ENCODE data around the gene CHKB.
"Not testable (repeated sequence)": the region's sequence is repeated elsewhere in the genome, so short reads cannot be mapped to it uniquely, and the experiment has no call there.

Gene CHKB

GRCh38 chr22:50612528-50613221 lies 30.0 kb upstream of the CHKB start:
- no peak for DNase-seq (ENCODE audit: low read depth in 2 of 2)

- DNase-seq (ENCODE audit: low read depth in 2 of 2): no peak
Measured at GRCh38 chr22:50612168-50612527, 29.5 kb upstream of the CHKB start.

GRCh38 chr22:50611341-50612060 lies 28.9 kb upstream of the CHKB start:
- no peak for DNase-seq (ENCODE audit: low read depth in 2 of 2)

DNA sequence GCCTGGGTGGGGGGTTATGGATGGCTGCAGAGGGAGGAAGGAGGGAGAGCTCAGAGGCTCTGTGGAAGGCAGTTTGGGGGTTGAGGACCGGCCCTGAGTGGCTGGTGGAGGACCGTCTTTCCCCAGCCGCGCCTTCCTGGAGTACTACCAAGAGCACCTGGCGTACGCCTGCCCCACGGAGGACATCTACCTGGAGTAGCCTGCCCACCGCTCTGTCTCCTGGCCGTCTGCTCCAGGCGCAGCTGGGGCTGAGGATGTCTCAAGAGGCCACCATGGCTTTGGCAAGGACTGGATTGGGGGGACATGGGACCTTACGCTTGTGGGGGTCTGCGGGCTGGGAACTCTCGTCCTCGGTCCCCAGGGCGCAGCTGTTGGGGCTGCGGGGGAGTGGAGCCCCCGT lies 27.9 kb upstream of the CHKB start:
- DNase-seq (ENCODE audit: low read depth in 2 of 2): no peak

- DNase-seq (ENCODE audit: low read depth in 2 of 2): no peak
Measured at GRCh38 chr22:50610041-50610451, 27.4 kb upstream of the CHKB start.

GRCh38 chr22:50609599-50609998 lies 26.9 kb upstream of the CHKB start:
- DNase-seq (ENCODE audit: low read depth in 2 of 2): no peak

- DNase-seq (ENCODE audit: low read depth in 2 of 2): no peak
Measured at GRCh38 chr22:50608996-50609395, 26.3 kb upstream of the CHKB start.

DNA sequence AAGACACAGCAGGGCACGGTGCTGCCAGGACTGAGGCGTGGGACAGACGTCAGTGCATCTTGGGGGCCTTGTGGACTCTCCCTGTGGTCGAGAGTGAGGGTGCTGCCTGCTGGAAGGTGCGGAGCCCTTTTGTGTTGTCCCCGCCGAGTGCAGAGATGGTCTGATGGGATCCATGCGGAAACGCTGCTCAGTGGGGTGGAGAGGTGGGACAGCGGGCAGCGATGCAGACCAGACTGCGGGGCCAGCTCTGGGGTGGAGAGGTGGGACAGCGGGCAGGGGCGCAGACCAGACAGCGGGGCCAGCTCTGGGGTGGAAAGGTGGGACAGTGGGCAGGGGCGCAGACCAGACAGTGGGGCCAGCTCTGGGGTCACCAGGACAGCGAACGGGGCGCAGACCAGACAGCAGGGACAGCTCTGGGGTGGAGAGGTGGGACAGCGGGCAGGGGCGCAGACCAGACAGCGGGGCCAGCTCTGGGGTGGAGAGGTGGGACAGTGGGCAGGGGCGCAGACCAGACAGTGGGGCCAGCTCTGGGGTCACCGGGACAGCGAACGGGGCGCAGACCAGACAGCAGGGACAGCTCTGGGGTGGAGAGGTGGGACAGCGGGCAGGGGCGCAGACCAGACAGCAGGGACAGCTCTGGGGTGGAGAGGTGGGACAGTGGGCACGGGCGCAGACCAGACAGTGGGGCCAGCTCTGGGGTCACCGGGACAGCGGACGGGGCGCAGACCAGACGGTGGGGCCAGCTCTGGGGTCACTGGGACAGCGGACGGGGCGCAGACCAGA lies 25.6 kb upstream of the CHKB start:
- DNase-seq (ENCODE audit: low read depth in 2 of 2): not testable (repeated sequence)

DNA sequence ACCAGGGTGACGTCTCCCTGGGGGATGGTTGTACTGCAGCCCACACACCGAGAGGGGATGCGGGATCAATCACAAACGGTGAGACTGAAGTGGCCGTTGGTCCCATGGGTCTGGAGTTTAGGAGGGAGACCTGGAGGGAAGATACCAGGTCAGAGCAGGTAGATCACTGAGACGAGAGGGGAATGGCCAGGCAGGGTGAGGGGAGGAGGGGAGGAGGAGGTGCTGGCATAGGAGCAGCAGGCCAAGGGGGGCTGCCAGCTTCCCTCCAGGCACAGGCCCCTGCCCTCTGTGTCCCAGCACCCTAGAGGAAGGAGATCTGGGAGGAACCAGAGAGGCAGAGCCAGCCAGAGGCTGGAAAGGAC lies 25.0 kb upstream of the CHKB start:
- DNase-seq (ENCODE audit: low read depth in 2 of 2): no peak

- DNase-seq (ENCODE audit: low read depth in 2 of 2): no peak
Measured at GRCh38 chr22:50606946-50607658, 24.5 kb upstream of the CHKB start.

DNA sequence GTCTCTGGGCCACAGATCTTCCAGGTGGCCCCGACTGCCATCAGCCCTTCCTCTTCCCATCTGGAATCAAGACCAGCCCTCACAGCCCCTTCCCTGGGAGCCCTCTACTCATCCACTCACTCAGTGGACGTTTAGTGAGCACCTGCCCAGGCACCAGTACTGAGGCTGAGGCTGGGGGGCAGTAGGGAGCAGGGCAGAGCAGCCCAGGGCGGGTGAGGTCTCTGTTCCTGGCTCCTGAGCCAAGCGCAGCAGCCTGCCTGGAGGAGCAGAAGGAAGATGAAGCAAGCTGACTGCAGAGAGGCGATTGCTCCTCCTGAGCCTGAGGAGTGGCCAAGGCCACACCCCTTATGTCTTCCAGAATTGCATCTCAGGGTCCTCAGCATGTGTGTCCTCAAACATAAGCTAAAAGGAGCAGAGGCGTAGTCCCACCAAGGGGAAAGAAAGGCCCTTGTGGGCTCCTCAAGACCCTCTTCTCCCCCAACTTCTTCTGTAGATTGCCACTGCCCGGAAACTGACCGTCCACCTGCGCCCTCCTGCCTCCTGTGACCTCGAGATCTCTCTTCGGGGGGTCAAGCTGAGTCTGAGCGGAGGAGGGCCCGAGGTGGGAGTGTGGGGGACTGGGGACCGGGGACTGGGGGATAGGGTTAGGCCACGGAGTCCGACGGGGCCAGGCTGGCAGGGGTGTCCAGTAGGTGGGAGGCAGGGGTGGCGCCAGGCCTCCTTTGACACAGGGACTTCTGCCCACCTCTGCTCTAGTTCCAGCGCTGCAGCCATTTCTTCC lies 23.7 kb upstream of the CHKB start:
- DNase-seq (ENCODE audit: low read depth in 2 of 2): no peak

GRCh38 chr22:50605613-50606074 lies 23.0 kb upstream of the CHKB start:
- no peak for DNase-seq (ENCODE audit: low read depth in 2 of 2)

DNA sequence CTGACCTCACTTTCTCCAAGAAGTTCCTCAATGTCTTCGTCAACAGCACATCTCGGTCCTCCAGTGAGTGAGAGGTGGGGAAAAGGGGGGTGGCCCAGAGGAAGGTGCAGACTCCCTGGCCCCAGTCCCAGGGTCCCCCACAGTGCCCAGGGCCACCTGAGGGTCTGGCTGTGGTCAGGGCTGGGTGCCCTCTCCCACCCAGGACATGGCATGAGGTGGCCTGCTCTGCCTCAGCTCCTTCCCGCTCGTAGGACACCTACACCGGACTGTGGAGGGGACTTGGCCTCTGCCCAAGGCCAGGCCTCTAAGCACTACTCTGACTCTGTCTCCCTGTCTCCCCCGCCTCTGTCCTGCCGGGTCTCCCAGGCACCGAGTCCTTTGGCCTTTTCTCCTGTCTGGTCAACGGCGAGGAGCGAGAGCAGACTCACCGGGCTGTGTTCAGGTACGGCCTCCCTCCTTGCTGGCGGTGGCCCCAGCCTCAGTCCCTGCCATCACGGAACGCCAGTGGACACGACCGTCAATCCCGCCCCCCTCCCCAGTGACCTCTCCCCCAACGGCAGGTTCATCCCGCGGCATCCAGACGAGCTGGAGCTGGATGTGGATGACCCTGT lies 22.5 kb upstream of the CHKB start:
- DNase-seq (ENCODE audit: low read depth in 2 of 2): no peak

GRCh38 chr22:50604256-50605001 lies 21.8 kb upstream of the CHKB start:
- no peak for DNase-seq (ENCODE audit: low read depth in 2 of 2)

- no peak for DNase-seq (ENCODE audit: low read depth in 2 of 2)
Measured at GRCh38 chr22:50603511-50604255, 21.0 kb upstream of the CHKB start.

- no peak for DNase-seq (ENCODE audit: low read depth in 2 of 2)
Measured at GRCh38 chr22:50602338-50602700, 19.7 kb upstream of the CHKB start.

GRCh38 chr22:50601669-50602337 lies 19.2 kb upstream of the CHKB start:
- DNase-seq (ENCODE audit: low read depth in 2 of 2): no peak

DNA sequence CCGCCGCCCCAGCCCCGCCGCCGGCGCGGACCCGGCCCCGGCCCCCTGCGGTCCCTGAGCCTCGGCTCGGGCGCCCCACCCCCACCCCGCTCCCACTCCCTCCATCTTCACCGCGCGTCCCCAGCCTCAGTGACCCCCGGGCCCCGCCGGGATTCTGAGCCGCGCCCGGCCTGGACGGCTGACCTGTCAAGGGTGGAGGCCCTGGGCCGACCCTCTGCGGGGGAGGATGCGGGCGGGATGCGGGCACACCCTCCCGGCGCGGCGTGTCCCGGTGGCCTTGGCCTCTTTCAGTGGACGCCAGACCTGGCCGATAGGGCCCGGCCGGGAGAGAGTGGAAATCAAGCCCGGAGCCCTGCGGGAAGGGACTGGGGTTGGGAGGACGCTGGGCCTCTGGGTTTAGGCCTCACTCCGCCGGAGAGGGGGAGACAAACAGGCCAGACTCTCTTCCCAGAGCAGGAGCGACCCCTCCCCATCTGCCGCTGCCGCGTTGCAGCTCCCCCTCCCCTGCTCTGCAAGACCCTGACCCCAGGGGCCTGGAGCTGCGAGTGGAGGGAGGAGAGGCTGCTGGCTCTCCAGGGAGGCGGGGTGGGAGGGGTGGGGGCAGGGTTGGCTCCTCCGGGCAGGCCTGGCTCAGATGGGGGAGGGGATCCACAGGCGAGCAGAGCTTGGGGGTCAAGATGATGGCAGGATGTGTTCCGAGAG lies 18.5 kb upstream of the CHKB start:
- DNase-seq (ENCODE audit: low read depth in 2 of 2): no peak

All from stimulated activated CD8-positive, alpha-beta memory T cell treated with anti-CD3 and anti-CD28 coated beads, Interleukin-2, amount 100 ng/mL, for 48 hours (primary cell).